ENCODE data around the gene PNLIPRP1.

DNA sequence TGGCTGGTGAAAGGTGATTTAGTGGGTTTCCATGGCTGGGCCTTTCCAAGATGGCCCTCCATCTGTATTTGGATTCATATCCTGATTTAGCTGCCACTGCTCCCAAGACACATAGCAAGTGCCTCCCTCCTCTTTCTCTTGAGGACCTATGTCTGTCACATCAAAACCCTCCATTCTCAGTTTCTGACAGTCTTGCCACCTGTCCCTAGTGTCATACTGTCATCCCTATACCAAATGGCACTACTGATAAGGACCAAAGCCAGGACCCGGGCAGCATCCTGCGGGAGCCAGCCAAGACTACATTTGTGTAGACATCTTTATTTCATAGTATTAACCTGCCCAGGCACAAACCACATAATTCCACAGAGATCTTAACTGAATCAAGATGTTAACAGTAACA is 64.8 kb downstream of the PNLIPRP1 start:
- TF ChIP-seq SUZ12 (IDR thresholded peaks at IDR 0.05; ENCODE audit: extremely low read depth, insufficient read depth, insufficient read length): no peak
- TF ChIP-seq YY1 (IDR thresholded peaks at IDR 0.05; ENCODE audit: insufficient read depth, insufficient read length): no peak
- no peak for TF ChIP-seq ZNF274 (IDR thresholded peaks at IDR 0.05; ENCODE audit: low read depth, low read length)

Measured in NT2/D1 (cell line).